NCI-H526 treated with DMSO at 0.1 percent for 48 hours (cell line): Measurements from ENCODE around the gene DENND4B.

Experiments used
- DNase-seq: peaks from one replicate; lab custom pipeline; 2025; lab: John Stamatoyannopoulos, UW

DENND4B gene

DNA sequence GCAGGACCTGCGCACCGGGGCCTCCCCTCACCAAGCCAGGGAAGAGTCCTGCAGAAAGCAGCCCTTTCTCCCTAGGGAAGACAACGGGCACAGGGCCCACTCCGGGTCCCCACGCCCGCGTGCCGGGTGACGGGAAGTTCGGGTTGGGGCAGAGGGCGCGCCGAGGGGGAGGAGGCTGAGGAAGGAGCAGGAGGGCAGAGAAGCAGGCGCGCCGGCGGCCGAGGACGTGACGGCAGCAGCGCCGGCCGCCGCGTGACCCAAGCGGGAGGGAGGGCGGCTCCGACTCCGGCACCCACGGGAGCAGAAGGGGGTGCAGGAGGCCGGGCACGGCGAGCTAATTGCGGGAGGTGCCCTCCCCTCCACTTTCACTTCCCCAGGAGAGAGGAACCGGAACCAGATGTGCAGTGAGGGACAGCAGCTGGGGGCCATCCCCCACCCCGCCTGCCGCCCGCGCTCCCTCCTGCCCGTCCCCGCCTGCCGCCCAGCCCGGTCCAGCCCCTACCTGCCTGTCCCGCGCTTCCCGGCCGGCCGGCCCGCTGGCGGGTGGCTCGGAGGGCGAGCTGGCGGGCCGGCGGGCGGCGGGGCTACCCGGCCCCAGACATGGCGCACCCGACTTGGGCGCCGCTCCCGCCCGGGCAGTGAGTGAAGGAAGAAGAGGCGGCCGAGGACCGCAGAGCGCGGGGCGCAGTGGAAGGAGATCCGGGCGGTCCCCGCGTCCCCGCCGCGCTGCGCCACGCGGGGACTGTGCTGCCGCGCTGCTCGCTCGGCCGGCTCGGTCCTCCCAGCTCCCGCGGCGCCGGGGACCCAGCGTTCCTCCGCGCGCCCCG lies 510 bp downstream of the DENND4B start:
- DNase-seq, result peak; percentile 73

DNA sequence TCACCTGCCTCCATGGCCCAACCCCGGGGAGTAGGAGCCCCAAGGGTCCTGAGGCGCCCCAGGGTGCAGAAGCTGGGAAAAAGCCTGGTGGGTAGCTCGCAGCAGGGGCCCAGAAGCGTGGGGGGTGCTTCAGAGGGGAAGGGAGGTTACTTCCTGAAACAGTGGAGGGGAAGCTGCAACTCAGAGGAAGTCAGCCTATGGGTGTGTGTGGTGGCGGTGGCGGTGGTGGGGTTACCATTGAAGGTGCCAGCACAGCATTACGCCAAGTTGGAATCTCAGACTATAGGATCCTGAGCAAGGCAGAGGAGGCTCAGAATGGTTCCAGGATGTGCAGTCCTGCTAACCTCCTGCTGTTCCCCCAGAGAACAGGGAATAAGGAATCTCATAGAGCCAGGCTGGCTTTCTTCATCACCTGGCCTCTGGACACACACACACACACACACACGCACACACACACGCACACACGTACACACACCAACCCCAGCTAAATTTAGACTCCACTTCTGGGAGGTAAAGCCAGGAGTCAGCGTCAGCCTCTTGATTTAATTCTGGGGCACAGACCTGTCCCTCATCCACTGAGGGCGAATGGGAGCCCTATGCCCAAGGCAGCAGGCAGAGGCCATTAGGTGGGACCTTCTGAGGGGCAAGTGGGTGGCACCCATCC lies 1.3 kb downstream of the DENND4B start:
- no peak for DNase-seq

DNA sequence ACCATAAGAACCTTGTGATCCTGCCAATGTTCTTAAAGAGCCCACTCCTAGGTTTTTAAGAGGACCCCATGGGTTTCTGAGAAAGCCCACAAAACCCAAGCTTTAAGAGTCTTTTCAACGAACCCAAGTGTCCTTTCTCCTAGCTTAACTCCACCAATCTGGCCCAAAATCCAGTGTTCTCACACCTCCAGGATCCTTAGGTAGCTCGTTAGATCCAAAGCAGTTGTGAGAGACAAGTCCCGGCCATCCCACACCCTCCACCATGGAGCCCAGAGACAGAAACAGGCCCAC lies 1.7 kb downstream of the DENND4B start:
- DNase-seq, result no peak

DNA sequence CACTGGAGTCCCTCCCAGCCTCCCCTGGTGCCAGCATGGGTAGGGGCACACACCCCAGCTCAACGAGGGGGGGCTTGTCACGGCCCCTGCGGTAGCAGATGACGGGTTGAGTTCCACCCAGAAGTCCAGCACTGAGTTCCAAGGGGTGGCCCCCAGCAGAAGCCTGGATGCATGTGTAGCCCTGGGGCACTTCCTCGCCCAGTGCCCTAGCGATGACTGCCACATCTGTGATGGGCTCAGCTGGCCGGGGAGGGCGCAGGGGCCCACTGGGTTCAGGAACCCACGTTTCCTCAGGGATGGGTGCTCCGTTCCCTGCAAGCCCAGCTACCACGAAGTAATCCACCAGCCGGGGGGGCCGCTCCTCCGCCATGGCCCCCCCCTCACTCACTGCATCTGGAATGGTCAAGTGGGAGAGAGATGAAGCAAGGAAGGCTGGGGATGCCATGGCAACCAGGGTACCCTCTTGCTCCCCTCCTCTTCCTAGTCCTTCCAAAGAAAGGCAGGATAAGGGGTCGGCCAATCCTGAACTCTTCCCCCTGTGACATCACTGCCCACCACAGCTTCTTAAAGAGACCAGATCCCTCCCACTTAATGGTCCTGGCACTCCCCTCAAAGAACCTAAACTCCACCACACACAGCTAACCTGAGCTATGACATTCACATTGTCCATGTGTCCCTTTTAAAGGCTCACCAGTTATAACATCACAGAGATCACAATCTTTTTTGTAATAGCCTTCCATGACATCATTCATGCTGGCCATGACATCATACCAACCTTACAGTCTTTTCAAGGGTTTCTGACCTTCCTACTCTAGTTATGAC lies 2.3 kb downstream of the DENND4B start:
- no peak for DNase-seq

GRCh38 chr1:153942766-153943549 lies 3.6 kb downstream of the DENND4B start:
- DNase-seq, result no peak

- no peak for DNase-seq
These were observed 4.4 kb downstream of the DENND4B start for GRCh38 chr1:153941826-153942725.

GRCh38 chr1:153940756-153941155 lies 5.8 kb downstream of the DENND4B start:
- no peak for DNase-seq

DNA sequence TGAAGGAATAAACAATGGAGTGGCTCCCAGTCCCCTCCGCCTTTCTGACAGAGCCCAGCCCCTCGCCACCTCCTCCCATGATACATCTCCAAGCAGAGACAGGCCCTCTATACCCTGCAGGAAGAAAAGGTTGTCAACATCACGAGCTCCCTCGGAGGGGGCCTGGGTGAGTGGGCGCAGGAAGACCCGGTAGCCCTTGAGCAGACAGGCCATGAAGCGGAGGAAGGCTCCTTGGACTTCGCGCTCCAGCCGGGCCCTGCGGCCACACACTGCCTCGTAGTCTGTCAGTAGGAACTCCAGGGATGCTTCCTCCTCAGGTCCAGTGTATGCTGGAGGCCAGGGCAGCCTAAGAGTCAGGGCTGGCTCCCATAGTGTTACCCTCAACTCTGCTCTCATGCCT lies 7.0 kb downstream of the DENND4B start:
- DNase-seq, result no peak

GRCh38 chr1:153938996-153939395 lies 7.5 kb downstream of the DENND4B start:
- no peak for DNase-seq

GRCh38 chr1:153937331-153937730 lies 9.2 kb downstream of the DENND4B start:
- DNase-seq, result no peak

- DNase-seq, result no peak
These were observed 10.3 kb downstream of the DENND4B start for GRCh38 chr1:153936011-153936802.

- no peak for DNase-seq
These were observed 11.8 kb downstream of the DENND4B start for GRCh38 chr1:153934746-153935145.

DNA sequence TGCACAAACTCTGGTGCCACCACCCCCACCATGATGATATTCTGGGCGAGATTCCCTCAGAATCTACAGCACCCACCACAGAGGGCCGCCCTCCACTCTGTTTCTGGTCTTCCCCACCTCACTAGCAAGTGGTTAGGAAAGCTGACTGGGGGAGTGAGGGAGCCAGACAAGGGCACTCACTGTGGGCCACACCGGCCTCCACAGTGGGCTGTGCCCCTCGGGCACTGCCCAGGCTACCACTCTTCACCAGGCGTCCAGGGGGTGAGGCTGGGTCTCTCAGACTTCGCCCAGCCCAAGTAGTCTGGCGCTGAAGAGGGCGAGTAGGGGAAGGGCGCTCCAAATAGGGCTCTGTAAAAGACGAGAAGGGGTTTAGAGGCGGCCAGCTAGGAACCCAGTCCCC lies 12.6 kb downstream of the DENND4B start:
- DNase-seq, result no peak

- DNase-seq, result no peak
These were observed 13.1 kb downstream of the DENND4B start for GRCh38 chr1:153933430-153933829.

GRCh38 chr1:153932156-153933131 lies 14.1 kb downstream of the DENND4B start:
- DNase-seq, result no peak

GRCh38 chr1:153929981-153930948 lies 16.3 kb downstream of the DENND4B start:
- no peak for DNase-seq

DNA sequence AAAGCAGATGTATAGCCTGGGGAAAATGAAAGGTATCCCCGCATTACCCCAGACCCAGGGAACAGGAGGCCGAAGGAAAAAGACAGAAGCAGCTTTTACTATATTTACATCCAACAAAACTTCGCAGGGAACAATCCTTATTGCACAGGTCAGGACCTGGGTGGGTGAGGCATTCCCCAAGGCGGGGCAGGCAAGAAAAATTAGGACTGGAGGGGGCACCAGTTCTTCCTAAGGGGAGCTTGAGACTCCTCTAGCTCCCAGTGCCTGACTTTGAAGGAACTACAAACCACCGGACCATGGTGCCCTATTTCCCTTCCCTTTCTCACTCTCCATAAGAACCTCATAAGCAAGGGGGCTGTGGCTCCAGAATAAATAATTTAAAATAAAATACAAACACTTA lies 17.1 kb downstream of the DENND4B start:
- no peak for DNase-seq
